ENCODE results near the gene ZBTB18. TPM values are rescaled to one million over a fixed set of nuclear protein-coding genes. Genes with fewer than 3 reads are reported as not detected.
A peak's percentile ranks its signal among the peaks of the same experiment; 100 is the strongest.

Gene ZBTB18
- total RNA-seq, 1 experiment from 2014 or later: 37.9 TPM

GRCh38 chr1:244088161-244088560 lies 37.1 kb downstream of the ZBTB18 start:
- no peak for DNase-seq (ENCODE audit: low read depth)

- no peak for DNase-seq (ENCODE audit: low read depth)
These were observed 38.5 kb downstream of the ZBTB18 start for GRCh38 chr1:244089561-244089960.

DNA sequence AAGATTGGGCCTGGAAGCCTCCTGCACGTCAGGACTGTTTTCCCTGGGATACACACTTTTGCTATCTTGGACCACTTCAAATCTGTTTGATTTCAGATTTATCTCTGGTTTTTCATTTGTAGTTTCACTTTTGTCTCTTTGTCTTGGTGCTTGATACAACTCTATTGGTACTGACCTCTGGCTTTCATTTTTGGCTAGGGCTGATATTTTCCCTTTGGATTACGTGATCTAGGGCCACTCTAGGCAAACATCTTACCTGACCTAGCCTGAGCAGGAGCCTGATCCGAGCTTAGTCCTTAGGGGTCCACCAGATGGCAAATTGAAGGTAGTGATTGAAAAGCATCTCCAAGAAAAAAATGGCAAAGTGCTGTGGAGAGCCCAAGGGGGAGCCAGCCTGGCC lies 39.6 kb downstream of the ZBTB18 start:
- DNase-seq (ENCODE audit: low read depth): no peak

DNA sequence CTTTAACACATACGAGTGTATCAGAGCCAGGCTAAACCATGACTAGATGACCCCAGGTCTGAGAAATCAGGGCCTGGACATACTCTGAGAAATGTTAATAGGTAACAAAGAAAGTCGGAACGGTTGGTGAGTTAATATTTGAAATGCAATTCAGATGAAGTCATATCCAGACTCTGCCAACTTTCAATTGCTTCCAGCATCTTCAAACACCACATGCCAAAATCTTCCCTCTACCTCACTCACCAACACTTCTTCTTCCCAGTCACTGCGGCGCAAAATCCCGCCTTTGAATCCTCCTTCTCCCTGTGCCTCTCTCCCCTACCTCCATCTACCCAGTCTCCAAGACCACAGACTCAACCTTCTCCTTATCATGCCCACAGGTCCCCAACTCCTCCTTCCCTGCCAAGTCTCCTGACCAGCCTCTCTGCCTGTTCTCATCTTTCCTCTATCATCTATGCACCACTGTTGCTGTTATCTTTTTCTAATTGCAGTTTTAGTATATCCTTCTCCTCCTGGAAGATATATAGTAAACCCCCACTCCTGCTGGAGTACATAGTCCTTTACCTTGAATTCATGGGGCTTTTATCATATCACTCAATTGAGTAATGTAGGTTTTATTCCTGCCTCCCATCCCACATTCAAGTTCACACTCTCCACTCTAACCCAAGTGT lies 41.3 kb downstream of the ZBTB18 start:
- DNase-seq (ENCODE audit: low read depth): no peak

DNA sequence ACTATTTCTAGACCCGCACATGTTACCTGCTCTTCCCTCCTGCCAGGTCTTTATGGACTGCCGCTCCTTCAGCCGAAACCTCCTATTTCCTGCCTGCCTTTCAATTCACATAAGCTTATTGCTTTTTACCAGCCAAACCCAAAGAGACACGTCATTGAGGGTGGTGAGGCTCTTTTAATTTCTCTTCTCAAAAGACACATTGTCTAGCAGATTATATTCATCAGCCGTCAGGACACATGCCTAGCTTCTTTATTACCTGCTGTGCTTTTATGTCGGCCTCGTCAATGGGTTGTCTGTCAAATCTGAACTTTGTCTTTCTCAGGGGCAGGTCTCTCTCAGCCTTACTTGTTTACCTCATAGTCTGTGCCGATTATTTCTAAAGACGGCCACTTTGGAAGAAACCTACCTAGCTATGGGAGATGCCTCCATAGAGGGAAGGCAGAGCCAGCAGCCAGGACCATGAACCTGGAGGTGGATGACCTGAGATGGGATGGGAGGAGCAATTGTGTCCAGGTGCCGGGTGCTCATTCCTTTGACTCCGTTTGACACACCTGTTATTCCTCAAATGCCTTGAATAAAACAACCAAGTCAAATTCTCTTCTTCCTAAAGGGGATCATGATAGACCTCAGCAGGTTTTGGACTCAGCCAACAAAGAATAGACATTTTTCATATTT lies 42.0 kb downstream of the ZBTB18 start:
- no peak for DNase-seq (ENCODE audit: low read depth)

DNA sequence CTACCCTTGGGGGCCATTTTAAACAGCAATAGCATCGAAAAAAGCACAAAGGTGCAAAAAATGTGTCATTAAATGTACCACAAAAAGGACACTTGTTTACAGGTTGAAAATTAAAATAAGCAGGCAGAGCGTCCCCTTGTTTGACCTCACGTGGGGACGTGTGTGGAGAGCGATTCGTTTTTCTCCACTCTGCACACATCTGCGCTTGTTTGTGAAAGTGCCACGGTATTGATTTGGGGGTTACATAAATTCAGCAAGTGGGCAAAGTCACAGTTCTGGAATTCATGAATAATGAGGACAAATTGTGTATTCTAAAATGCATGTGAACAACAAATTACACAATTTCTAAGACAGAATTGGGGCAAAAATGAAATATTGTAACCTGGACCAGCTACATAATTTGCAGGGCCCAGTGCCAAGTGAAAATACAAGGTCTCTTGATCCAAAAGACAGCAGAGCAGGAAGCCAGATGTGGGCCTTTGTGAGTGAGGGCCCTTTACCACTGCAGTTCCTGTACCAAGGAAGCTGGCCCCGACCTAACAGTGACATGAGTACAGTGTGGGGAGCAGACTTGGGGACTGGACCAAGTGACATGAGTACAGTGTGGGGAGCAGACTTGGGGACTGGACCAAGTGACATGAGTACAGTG lies 43.9 kb downstream of the ZBTB18 start:
- DNase-seq (ENCODE audit: low read depth): no peak

DNA sequence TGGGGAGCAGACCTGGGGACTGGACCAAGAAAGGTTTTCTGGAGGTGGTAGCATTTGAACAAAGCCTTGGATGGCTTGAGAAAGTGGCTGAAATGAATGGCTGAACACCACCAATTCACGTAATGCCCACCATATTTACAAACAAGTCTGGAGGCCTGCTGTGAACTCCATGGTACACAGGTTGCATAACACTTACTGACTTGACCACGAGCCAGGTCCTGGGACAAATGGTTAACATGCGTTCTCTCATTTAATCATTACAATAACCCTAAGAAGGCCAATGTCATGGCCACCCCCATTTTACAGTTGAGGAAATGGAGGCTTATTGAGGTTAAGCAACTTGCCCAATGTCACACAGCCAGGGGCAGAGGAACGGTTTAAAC lies 44.4 kb downstream of the ZBTB18 start:
- no peak for DNase-seq (ENCODE audit: low read depth)

- no peak for DNase-seq (ENCODE audit: low read depth)
These were observed 45.1 kb downstream of the ZBTB18 start for GRCh38 chr1:244096066-244096610.

- DNase-seq (ENCODE audit: low read depth): no peak
These were observed 45.6 kb downstream of the ZBTB18 start for GRCh38 chr1:244096691-244097090.

DNA sequence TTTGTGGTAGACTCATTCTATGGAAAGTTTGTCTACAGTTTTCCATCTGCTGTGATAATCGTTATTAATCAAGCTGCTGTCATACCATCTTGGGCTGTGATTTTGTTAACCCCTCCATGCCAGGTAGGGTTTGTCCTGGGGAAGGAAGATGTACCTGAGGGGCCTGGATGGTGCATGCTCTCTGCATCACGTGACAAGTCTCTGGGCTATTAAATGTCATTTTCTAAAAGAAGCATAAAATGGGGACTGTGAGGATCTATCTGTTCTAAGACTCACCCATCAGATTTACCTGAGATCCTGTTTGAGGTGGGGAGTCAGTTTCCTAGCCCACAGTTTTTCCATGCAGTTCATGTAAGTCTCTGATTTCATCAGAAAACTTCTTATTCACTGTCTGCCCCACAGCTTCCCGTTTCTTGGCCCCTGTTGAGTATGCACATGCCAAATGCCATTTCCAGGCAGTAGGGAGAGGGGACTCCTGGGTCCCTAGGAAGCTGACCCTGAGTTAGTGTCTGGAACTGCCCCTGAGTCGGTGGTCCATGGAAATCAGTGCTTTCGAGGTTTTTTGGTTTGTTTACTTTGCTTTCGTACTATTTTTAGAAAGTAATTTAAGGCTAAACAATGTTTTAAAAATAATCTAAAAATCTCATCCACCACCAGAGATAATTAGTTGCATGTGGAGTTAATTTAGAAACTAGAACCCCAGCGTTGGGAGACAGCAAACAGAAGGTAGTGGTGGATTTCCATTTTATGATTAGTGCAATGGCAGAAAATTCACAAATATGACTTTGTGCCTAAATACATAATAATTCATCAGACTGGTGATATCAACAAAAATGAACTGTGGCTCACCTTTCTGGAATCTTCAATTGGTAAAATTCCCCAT lies 46.7 kb downstream of the ZBTB18 start:
- no peak for DNase-seq (ENCODE audit: low read depth)

DNA sequence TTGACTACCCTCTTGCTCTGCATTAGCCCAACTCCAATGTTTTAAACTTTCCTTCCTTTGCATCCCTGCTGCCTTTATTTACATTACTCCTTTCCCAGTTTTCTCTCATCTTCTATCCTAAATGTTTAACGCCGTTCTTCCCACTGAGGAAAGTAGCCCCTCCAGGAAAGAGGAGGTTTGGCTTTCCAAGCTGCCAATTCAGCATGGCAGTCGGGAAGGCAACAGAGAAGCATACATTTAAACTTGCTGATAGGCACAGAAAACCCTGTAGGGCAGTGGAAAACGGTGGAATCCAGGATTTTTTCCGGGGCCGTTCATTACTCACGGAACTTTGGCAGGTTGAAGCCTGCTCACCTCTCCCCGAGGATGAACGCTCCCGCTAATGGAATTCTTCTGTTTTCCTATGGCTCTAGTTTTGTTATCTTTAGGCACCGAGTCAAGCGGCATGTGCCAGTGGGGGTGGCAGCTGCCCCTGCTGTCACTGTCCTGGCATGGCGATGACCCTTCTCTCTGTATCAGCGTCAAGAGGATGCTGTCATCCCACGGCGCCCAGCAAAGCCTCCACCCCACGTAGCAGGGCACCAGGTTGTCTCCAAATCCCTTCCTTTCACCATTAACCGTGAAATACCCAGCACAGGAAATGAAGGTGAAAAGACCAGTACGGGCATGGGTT lies 48.3 kb downstream of the ZBTB18 start:
- no peak for DNase-seq (ENCODE audit: low read depth)

DNA sequence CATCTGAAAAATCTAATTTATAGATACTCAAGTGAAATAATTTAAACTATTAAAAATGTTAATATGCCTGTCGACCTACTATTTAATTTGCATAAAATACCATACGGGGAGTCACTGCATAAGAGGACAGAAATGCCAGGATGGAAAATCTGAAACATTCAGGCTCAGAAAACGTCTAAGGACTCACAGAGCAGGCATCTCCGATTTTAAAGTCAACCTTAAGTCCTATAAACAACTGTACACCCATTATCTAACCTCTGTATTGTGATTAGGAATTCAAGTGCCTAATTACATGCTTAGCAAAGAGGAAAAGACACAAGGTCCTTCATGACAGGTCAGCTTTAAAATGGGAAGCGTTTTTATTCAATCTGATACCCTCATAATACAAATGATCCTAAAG lies 49.2 kb downstream of the ZBTB18 start:
- no peak for DNase-seq (ENCODE audit: low read depth)

DNA sequence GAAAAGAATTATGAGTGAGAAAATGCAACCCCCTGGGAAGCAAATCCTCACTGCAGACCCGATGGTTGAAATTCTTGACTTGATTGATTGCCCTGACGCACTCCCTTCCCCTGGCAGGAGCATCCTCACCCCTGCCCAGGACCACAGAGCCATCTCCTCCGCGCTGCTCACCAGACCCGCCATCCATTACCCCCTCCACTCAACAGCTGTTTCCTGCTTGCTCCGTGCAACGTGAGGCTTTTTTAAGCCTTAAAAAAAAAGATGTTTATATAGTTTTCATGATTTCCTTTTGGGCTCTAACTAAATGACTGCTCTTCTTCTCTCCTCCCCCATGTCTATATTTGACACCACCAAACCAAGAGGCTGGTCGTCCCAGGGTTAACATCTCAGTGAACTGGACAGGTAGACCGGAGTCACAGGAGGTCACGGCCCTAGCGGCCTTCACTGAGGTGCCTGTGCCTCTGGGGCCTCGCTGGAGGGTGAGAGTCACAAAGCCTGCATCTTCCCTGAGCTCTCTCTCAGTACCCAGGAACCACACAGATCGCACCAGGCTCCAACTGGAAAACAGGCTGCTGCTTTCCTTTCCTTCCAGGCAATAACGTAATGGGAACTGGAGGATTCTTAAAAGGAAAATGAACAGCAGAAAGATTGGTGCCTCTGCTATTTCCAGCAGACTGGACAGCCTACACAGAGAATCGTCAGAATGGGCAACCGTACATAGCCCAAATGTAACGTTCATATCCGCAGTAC lies 49.8 kb downstream of the ZBTB18 start:
- peak; percentile 43 for DNase-seq (ENCODE audit: low read depth)

DNA sequence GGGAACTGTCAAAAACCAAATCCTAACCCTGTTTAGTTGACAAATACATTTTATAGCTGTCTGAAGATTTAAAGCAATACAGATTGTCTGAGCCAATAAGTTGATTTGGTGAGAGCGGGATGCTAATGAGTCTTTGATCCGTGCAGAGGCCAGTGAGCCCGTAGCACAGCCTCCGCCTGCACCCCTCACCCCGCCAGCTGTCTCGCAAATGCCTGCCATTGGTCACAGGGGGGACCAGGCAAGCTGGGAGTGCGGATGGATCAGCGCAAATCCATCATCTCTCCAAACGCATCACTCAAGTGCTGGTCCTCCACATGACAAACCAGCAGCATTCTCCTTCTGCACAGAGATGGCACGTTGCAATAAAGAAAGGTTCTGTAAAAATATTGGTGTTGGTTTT lies 51.0 kb downstream of the ZBTB18 start:
- no peak for DNase-seq (ENCODE audit: low read depth)

DNA sequence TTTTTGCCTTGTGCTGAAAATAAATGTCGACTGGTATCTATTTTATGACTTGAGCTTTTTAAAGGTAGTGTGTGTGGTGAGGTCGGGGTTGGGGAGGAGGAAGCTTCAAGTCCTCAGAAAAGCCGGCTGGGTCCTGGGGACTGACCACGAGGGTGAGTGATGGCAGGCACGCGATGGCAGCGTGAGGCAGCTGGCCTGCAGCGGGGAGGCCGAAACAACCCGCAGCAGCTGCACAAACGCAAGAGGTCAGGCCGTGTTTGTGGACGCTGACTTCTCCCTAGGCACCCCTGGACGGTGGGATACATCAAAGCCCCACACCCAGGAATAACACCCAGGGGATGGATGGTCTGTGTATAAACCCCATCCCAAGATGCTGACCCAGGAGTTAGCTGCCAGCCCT lies 51.4 kb downstream of the ZBTB18 start:
- peak; percentile 80 for DNase-seq (ENCODE audit: low read depth)

DNA sequence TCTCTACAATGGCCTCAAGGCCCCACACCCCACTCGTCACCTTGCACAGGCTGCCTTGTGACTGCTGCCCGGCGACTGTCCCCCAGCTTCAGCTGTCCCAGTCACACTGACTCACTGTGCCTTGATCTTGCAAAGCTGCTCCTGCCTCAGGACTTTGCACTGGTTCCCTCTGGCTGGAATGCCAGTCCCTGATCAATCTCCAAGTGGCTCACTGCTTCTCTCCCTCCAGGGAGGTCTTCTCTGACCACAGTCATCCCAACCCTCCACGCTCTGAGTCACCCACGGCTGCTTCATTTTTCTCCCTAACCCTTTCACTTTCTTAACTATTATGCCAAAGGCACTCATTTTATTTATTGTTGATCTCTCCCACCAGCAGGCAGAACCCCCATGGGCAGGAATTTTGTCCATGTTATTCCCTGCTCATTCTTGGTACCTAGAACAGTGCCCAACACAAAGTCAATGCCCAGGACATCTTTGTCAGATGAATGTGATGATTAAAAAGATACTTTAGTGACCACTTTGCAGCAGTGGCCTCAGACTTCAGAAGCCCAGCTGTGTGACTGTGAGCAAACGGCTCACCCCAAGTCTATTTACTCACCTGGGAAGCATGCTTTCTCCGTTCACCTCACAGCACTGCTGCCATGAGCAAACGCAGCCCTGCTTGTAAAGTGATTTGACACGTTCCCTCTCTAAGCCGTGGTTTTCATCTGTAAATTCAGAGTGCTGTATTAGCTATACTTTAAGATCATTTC lies 53.4 kb downstream of the ZBTB18 start:
- DNase-seq (ENCODE audit: low read depth): peak; percentile 93

GRCh38 chr1:244106176-244106575 lies 55.1 kb downstream of the ZBTB18 start:
- DNase-seq (ENCODE audit: low read depth): no peak

All from LHCN-M2 (cell line).